Myocyte (in vitro differentiated cells): ENCODE measurements around the gene KIF24. TPM values are rescaled to one million over a fixed set of nuclear protein-coding genes. Genes with fewer than 3 reads are reported as not detected.
A peak's percentile ranks its signal among the peaks of the same experiment; 100 is the strongest.
"Not testable (repeated sequence)": the region's sequence is repeated elsewhere in the genome, so short reads cannot be mapped to it uniquely, and the experiment has no call there.

Experiments used
- DNase-seq: peaks from one replicate; pipeline ENCODE4 v3.0.0-alpha.2; 2012; ENCODE audit warnings: low read depth
- total RNA-seq: library from RNA; depleted of rRNA; stranded (reverse); fragments of >200 nt; gene quantifications from 2 replicates; pipeline ENCODE4 v1.2.3, GENCODE V29; 2014

KIF24 gene
- total RNA-seq, 1 donor from 2014 or later, result 2.0 TPM

- DNase-seq, result no peak
Observed at GRCh38 chr9:34366365-34366764, 37.3 kb upstream of the KIF24 start.

- DNase-seq, result no peak
Observed at GRCh38 chr9:34365282-34365681, 36.2 kb upstream of the KIF24 start.

- DNase-seq, result no peak
Observed at GRCh38 chr9:34363619-34364351, 34.7 kb upstream of the KIF24 start.

- DNase-seq, result no peak
Observed at GRCh38 chr9:34362614-34363214, 33.6 kb upstream of the KIF24 start.

- DNase-seq, result not testable (repeated sequence)
Observed at GRCh38 chr9:34352957-34353356, 23.9 kb upstream of the KIF24 start.

- DNase-seq, result not testable (repeated sequence)
Observed at GRCh38 chr9:34352122-34352652, 23.1 kb upstream of the KIF24 start.

GRCh38 chr9:34349324-34349723 lies 20.3 kb upstream of the KIF24 start:
- no peak for DNase-seq

- DNase-seq, result no peak
Observed at GRCh38 chr9:34347800-34348158, 18.7 kb upstream of the KIF24 start.

- DNase-seq, result no peak
Observed at GRCh38 chr9:34346873-34347799, 18.1 kb upstream of the KIF24 start.

GRCh38 chr9:34343605-34344004 lies 14.5 kb upstream of the KIF24 start:
- no peak for DNase-seq

GRCh38 chr9:34343090-34343489 lies 14.0 kb upstream of the KIF24 start:
- no peak for DNase-seq

- DNase-seq, result no peak
Observed at GRCh38 chr9:34341659-34342295, 12.7 kb upstream of the KIF24 start.

GRCh38 chr9:34338665-34339385 lies 9.8 kb upstream of the KIF24 start:
- DNase-seq, result no peak

- not testable (repeated sequence) for DNase-seq
Observed at GRCh38 chr9:34338079-34338478, 9.0 kb upstream of the KIF24 start.

- peak; percentile 14 for DNase-seq
Observed at GRCh38 chr9:34337403-34337802, 8.3 kb upstream of the KIF24 start.

- DNase-seq, result no peak
Observed at GRCh38 chr9:34335376-34335775, 6.3 kb upstream of the KIF24 start.

- no peak for DNase-seq
Observed at GRCh38 chr9:34334916-34335315, 5.8 kb upstream of the KIF24 start.

- no peak for DNase-seq
Observed at GRCh38 chr9:34334337-34334824, 5.3 kb upstream of the KIF24 start.

- no peak for DNase-seq
Observed at GRCh38 chr9:34333836-34334235, 4.8 kb upstream of the KIF24 start.
